ENCODE data around the gene PRKCD. TPM values are rescaled to one million over a fixed set of nuclear protein-coding genes. Genes with fewer than 3 reads are reported as not detected.

The PRKCD gene
- total RNA-seq, 2 experiments from 2014 or later = 18.7 to 21.5 TPM

DNA sequence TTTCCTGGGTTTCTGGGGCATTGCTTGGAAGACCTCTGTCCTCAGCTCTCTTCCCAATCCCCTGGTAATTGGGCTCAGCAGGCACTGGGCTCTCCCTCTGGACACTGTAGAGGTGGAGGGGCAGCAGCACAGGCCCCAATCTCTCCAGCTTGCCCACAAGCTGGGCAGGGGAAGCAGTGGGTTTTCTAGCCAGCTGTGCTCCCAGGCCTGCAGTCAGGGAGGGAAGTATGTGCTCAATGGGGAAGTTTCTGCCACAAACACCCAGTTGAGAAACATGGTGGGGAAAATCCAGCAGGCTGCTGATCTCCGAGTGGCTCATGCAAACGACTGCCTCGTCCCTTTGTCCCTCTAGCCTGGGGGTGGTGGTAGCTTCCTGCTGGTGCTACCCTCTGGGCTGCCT is 18.0 kb upstream of the PRKCD start:
- intact Hi-C loops (cut with micrococcal nuclease) = no loop called here
- Mint-ChIP-seq H3K4me1 (ENCODE audit: low read depth) (no peaks in the 10 kb centered on the region), H3K36me3 (ENCODE audit: low read depth) (no peaks in the 10 kb centered on the region), H3K27me3 (no peaks in the 10 kb centered on the region), H3K4me3 (no peak overlapping the region), H3K27ac (no peak overlapping the region), H3K9me3 (no peaks in the 10 kb centered on the region)
- ChIA-PET POLR2A (no interaction called here), CTCF (interaction anchor here (1.1 to 3.3 kb wide), 2 partner anchors 10 to 29 kb away, joined by 4 to 21 read pairs; no protein-coding TSS in a partner anchor)
- DNase-seq (no peak), ATAC-seq (no peak)
- no peak for TF ChIP-seq CTCF (IDR thresholded peaks at IDR 0.05)

DNA sequence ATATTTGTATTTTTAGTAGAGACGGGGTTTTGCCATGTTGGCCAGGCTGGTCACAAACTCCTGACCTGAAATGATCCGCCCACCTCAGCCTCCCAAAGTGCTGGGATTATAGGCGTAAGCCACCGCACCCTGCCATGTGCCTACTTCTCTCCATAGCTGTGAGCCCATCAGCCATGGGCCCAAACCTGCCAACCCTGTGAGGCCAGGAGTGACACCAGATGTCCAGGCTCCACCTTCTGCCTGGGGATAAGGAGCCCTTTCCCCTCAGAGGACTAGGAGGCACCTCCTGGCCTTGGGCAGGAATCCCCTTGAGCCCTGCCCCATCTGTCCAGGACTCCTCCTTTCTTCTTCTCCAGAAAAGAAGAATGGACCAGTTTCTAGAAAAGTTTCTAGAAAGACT is 16.6 kb upstream of the PRKCD start:
- H3K36me3 Mint-ChIP-seq (ENCODE audit: low read depth) = no peaks in the 10 kb centered on the region
- intact Hi-C loops (cut with micrococcal nuclease) = no loop called here
- no peak overlapping the region for H3K27ac Mint-ChIP-seq
- no peak for ATAC-seq
- no peak for TF ChIP-seq CTCF (IDR thresholded peaks at IDR 0.05)
- H3K27me3 Mint-ChIP-seq = no peaks in the 10 kb centered on the region
- H3K4me1 Mint-ChIP-seq (ENCODE audit: low read depth) = no peaks in the 10 kb centered on the region
- ChIA-PET CTCF (interaction anchor here (1.1 to 1.6 kb wide), 5 partner anchors 10 to 55 kb away, joined by 3 to 8 read pairs (median 3); no protein-coding TSS in a partner anchor), POLR2A (interaction anchor here (2.3 kb wide), 1 partner anchor 13 kb away, joined by 6 read pairs; no protein-coding TSS in a partner anchor)
- H3K9me3 Mint-ChIP-seq = no peaks in the 10 kb centered on the region
- DNase-seq = no peak
- H3K4me3 Mint-ChIP-seq = no peak overlapping the region

GRCh38 chr3:53144862-53145712 is 15.9 kb upstream of the PRKCD start:
- H3K4me1 Mint-ChIP-seq (ENCODE audit: low read depth) = no peaks in the 10 kb centered on the region
- no peaks in the 10 kb centered on the region for H3K36me3 Mint-ChIP-seq (ENCODE audit: low read depth)
- ChIA-PET CTCF (interaction anchor here (1.1 to 1.6 kb wide), 5 partner anchors 11 to 55 kb away, joined by 3 to 8 read pairs (median 3); no protein-coding TSS in a partner anchor), POLR2A (interaction anchor here (2.3 kb wide), 1 partner anchor 12 kb away, joined by 6 read pairs; no protein-coding TSS in a partner anchor)
- no peak for TF ChIP-seq CTCF (IDR thresholded peaks at IDR 0.05)
- DNase-seq (no peak), ATAC-seq (no peak)
- intact Hi-C loops (cut with micrococcal nuclease) = no loop called here
- no peaks in the 10 kb centered on the region for H3K27me3 Mint-ChIP-seq
- no peaks in the 10 kb centered on the region for H3K9me3 Mint-ChIP-seq
- no peak overlapping the region for H3K4me3 Mint-ChIP-seq
- H3K27ac Mint-ChIP-seq = no peak overlapping the region

DNA sequence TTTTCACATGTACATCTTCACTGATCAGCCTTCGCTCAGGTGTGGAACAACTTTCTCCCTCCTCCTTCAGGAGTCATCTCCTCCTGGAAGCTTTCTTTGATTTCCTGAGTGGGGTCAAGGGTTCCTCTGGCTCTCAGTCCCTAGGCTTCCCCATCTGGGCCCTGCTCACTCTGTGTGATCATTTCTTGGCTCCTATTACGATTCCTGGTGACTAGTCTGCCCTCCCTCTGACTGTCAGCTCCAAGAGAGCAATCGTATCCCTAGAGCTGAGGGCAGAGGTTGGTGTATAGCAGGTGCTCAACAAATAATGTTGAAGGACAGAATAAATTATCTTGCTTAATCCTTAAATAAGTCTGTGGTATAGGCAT is 15.3 kb upstream of the PRKCD start:
- Mint-ChIP-seq H3K36me3 (ENCODE audit: low read depth) (no peaks in the 10 kb centered on the region), H3K4me1 (ENCODE audit: low read depth) (no peaks in the 10 kb centered on the region), H3K4me3 (no peak overlapping the region), H3K27me3 (no peaks in the 10 kb centered on the region), H3K9me3 (no peaks in the 10 kb centered on the region), H3K27ac (no peak overlapping the region)
- POLR2A ChIA-PET = interaction anchor here (2.3 kb wide), 1 partner anchor 12 kb away, joined by 6 read pairs; no protein-coding TSS in a partner anchor
- CTCF ChIA-PET = interaction anchor here (1.1 to 1.6 kb wide), 4 partner anchors 11 to 51 kb away, joined by 3 to 8 read pairs (median 4); no protein-coding TSS in a partner anchor
- intact Hi-C loops (cut with micrococcal nuclease) = no loop called here
- DNase-seq (no peak), ATAC-seq (no peak)
- TF ChIP-seq CTCF (IDR thresholded peaks at IDR 0.05) = no peak

GRCh38 chr3:53146319-53146891 is 14.6 kb upstream of the PRKCD start:
- no peak for ATAC-seq
- Mint-ChIP-seq H3K27ac (no peak overlapping the region), H3K4me3 (no peak overlapping the region), H3K36me3 (ENCODE audit: low read depth) (no peaks in the 10 kb centered on the region), H3K9me3 (no peaks in the 10 kb centered on the region), H3K4me1 (ENCODE audit: low read depth) (no peaks in the 10 kb centered on the region), H3K27me3 (no peaks in the 10 kb centered on the region)
- ChIA-PET CTCF (interaction anchor here (1.0 to 2.5 kb wide), 2 partner anchors 12 to 50 kb away, joined by 4 to 15 read pairs; no protein-coding TSS in a partner anchor), POLR2A (no interaction called here)
- intact Hi-C loops (cut with micrococcal nuclease) = no loop called here
- TF ChIP-seq CTCF (IDR thresholded peaks at IDR 0.05) = no peak
- no peak for DNase-seq
